ENCODE data around the gene C1orf105.

- TF ChIP-seq CTCF (conservative IDR thresholded peaks at IDR 0.05; ENCODE audit: low read depth, low read length): no peak
- TF ChIP-seq EZH2 (IDR thresholded peaks at IDR 0.05; ENCODE audit: borderline replicate concordance, low read depth, low read length, poor library complexity, severe bottlenecking): no peak
Measured at GRCh38 chr1:172410027-172410426, 10.5 kb upstream of the C1orf105 start.

All from A673 (cell line).